K562 (cell line): ENCODE measurements around the gene TLR8.

ENCODE experiments used
- ARNT ChIP-seq, 2 experiments: fragments of 450-650 bp; IDR thresholded peaks; 2 replicates each; pipeline ENCODE4 v1.6.1; 2016; ENCODE audit warnings: mild to moderate bottlenecking in 1 of 2
- DACH1 ChIP-seq: fragments of 450-650 bp; IDR thresholded peaks from 2 replicates; pipeline ENCODE4 v1.6.1; 2018; ENCODE audit not compliant: partially characterized antibody
- EP300 ChIP-seq: IDR thresholded peaks from 2 replicates; pipeline ENCODE4 v1.6.1; 2012; ENCODE audit warnings: low read length, improper control_type of control experiment
- EZH2 ChIP-seq: IDR thresholded peaks from 2 replicates; pipeline ENCODE4 v1.6.1; 2012; ENCODE audit warnings: low read depth, mild to moderate bottlenecking, inconsistent platforms, low read length, borderline replicate concordance
- FOXA3 ChIP-seq, 2 experiments: fragments of 450-650 bp in 1 of 2; sonication (generic) in 1 of 2; formaldehyde crosslinking; IDR thresholded peaks in 1 of 2; conservative IDR thresholded peaks in 1 of 2; 2 replicates each; pipeline versions ENCODE4 v1.4.0 to v1.8.0; 2020 to 2022; ENCODE audit warnings: mild to moderate bottlenecking in 2 of 2, missing genetic modification reagents in 1 of 2
- JUNB ChIP-seq: fragments of 450-650 bp; formaldehyde crosslinking; conservative IDR thresholded peaks from 2 replicates; pipeline ENCODE4 v1.4.0; 2020; ENCODE audit warnings: mild to moderate bottlenecking
- MAFK ChIP-seq: IDR thresholded peaks from 2 replicates; pipeline ENCODE4 v1.6.1; 2011; ENCODE audit warnings: low read length, improper control_type of control experiment
- RCOR1 ChIP-seq, 2 experiments: IDR thresholded peaks; 2 replicates each; pipeline ENCODE4 v1.6.1; 2012; ENCODE audit warnings: low read depth in 2 of 2, low read length in 2 of 2, borderline replicate concordance in 1 of 2, improper control_type of control experiment in 1 of 2
- RFX1 ChIP-seq: fragments of 450-650 bp; IDR thresholded peaks from 2 replicates; pipeline ENCODE4 v1.6.1; 2016; ENCODE audit warnings: mild to moderate bottlenecking, moderate library complexity
- SNRNP70 ChIP-seq: fragments of 200-400 bp; formaldehyde crosslinking; optimal IDR thresholded peaks from 2 replicates; pipeline ENCODE3; 2017; ENCODE audit warnings: low read depth, low read length
- YY1 ChIP-seq, 3 experiments: IDR thresholded peaks; 2 replicates each; pipeline ENCODE4 v1.6.1; 2011; ENCODE audit warnings: low read length in 2 of 3, mild to moderate bottlenecking in 2 of 3, moderate library complexity in 2 of 3, borderline replicate concordance in 1 of 3, control low read depth in 1 of 3, low read depth in 1 of 3; ENCODE audit not compliant: insufficient read depth in 3 of 3, insufficient replicate concordance in 2 of 3, control insufficient read depth in 1 of 3, insufficient read length in 1 of 3; ENCODE audit errors: extremely low read depth in 1 of 3
- TF ChIP-seq, protein P1 (sequence below), 3 experiments: IDR thresholded peaks in 2 of 3; conservative IDR thresholded peaks in 1 of 3; 2 replicates each; pipeline ENCODE4 v1.5.1; 2011 to 2012; ENCODE audit warnings: low read length in 3 of 3, mild to moderate bottlenecking in 3 of 3, control low read depth in 2 of 3, improper control_type of control experiment in 1 of 3, inconsistent platforms in 1 of 3, low read depth in 1 of 3, mixed read lengths in 1 of 3, moderate library complexity in 1 of 3; ENCODE audit not compliant: insufficient read depth in 2 of 3
- TF ChIP-seq, protein P2 (sequence below), 2 experiments: IDR thresholded peaks; 2 replicates each; pipeline ENCODE4 v1.6.1; 2011; ENCODE audit warnings: borderline replicate concordance in 1 of 2, control low read depth in 1 of 2, low read depth in 1 of 2, low read length in 1 of 2, mild to moderate bottlenecking in 1 of 2, mixed read lengths in 1 of 2, moderate library complexity in 1 of 2; ENCODE audit not compliant: insufficient read depth in 1 of 2, insufficient read length in 1 of 2, poor library complexity in 1 of 2, severe bottlenecking in 1 of 2; ENCODE audit errors: extremely low read depth in 1 of 2

DNA sequence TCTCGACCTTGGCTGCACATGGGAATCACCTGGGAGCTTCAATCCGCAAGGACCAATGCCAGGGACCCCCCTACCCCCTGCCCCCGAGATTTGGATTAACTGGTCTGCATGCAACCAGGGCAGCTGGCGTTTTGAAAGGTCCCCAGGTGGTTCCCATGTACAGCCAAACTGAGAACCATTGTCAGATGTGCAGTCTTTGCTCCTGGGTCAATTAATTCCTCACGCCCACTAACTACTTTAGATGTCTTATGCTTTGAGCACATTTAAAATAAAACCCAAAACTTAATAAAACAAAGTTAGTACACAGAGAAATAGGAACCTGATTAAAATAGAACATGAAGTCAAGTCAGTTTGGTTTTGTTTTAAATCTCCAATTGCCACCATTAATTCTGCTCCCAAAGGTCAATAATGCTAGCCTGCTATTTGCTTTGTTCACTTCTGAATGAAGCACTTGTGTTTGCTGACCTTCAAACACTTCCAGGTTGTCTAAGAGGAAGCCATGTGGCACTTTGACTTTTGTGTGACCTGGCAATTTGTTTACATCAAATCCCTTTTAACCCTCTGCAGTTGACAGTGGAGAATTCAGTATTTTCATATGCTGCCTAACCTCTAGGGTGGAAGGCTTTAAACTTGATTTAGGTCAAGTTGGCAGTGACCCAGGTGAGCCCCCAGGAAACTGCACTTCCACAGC, 41.3 kb downstream of the TLR8 start:
- TF ChIP-seq RCOR1 (IDR thresholded peaks at IDR 0.05; ENCODE audit: borderline replicate concordance in 1 of 2, low read depth in 2 of 2, low read length in 2 of 2) (no peak), RFX1 (no peak), DACH1 (no peak), MAFK (no peak), JUNB (no peak), ARNT (IDR thresholded peaks at IDR 0.05) (no peak), FOXA3 (CRISPR knock-in tag; conservative IDR thresholded peaks at IDR 0.05 in 1 of 2, IDR thresholded peaks at IDR 0.05 in 1 of 2) (no peak), SNRNP70 (no peak), EP300 (no peak), YY1 (IDR thresholded peaks at IDR 0.05; ENCODE audit: borderline replicate concordance in 1 of 3, control insufficient read depth in 1 of 3, extremely low read depth in 1 of 3, insufficient read depth in 3 of 3, insufficient read length in 1 of 3, insufficient replicate concordance in 2 of 3, low read depth in 1 of 3, low read length in 2 of 3) (no peak), EZH2 (no peak)
- TF ChIP-seq, protein P1, sequence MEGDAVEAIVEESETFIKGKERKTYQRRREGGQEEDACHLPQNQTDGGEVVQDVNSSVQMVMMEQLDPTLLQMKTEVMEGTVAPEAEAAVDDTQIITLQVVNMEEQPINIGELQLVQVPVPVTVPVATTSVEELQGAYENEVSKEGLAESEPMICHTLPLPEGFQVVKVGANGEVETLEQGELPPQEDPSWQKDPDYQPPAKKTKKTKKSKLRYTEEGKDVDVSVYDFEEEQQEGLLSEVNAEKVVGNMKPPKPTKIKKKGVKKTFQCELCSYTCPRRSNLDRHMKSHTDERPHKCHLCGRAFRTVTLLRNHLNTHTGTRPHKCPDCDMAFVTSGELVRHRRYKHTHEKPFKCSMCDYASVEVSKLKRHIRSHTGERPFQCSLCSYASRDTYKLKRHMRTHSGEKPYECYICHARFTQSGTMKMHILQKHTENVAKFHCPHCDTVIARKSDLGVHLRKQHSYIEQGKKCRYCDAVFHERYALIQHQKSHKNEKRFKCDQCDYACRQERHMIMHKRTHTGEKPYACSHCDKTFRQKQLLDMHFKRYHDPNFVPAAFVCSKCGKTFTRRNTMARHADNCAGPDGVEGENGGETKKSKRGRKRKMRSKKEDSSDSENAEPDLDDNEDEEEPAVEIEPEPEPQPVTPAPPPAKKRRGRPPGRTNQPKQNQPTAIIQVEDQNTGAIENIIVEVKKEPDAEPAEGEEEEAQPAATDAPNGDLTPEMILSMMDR (IDR thresholded peaks at IDR 0.05 in 2 of 3, conservative IDR thresholded peaks at IDR 0.05 in 1 of 3; ENCODE audit: insufficient read depth in 2 of 3, low read depth in 1 of 3, low read length in 3 of 3) = no peak
- TF ChIP-seq, protein P2, sequence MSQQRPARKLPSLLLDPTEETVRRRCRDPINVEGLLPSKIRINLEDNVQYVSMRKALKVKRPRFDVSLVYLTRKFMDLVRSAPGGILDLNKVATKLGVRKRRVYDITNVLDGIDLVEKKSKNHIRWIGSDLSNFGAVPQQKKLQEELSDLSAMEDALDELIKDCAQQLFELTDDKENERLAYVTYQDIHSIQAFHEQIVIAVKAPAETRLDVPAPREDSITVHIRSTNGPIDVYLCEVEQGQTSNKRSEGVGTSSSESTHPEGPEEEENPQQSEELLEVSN (IDR thresholded peaks at IDR 0.05; ENCODE audit: borderline replicate concordance in 1 of 2, extremely low read depth in 1 of 2, insufficient read depth in 1 of 2, insufficient read length in 1 of 2, low read depth in 1 of 2, low read length in 1 of 2, poor library complexity in 1 of 2, severe bottlenecking in 1 of 2) = no peak
